Choroid plexus epithelial cell (primary cell): ENCODE data around the gene GCNT3.
A peak's percentile ranks its signal among the peaks of the same experiment; 100 is the strongest.

Experiments
- DNase-seq: peaks from one replicate; pipeline ENCODE4 v3.0.0-alpha.2; 2010; ENCODE audit warnings: low read depth
- H3K4me3 ChIP-seq: 2 replicates; pipeline ENCODE4 v1.5.1; 2011; ENCODE audit warnings: low read depth, mild to moderate bottlenecking, control low read depth, low read length, moderate library complexity
- TF ChIP-seq, protein P1 (sequence below): conservative IDR thresholded peaks from 2 replicates; pipeline ENCODE4 v1.5.1; 2011; ENCODE audit warnings: low read depth, mild to moderate bottlenecking, control low read depth, inconsistent platforms, low read length, moderate library complexity

Gene GCNT3

DNA sequence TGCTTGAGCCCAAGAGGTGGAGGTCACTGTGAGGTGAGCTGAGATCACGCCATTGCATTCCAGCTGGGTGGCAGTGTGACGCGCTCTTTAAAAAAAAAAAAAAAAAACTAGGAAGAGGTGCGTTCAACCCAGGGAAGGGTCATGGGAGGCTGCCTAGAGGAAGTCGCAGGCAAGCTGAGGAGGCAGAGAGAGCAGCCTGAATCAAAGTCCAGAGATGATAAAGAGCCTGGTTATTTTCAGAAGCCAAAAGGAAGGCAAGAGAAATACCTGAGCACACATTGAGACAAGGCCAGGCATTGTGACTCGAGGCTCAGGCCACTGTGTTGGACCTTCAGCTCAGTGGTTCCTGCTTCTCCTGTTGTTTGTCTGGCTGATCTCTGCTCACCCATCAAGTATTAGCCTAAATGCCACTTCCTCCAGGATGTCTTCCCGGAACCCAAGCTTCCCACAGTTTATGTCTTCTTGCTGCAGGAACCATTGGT, 16.1 kb upstream of the GCNT3 start:
- DNase-seq: no peak
- TF ChIP-seq, protein P1, sequence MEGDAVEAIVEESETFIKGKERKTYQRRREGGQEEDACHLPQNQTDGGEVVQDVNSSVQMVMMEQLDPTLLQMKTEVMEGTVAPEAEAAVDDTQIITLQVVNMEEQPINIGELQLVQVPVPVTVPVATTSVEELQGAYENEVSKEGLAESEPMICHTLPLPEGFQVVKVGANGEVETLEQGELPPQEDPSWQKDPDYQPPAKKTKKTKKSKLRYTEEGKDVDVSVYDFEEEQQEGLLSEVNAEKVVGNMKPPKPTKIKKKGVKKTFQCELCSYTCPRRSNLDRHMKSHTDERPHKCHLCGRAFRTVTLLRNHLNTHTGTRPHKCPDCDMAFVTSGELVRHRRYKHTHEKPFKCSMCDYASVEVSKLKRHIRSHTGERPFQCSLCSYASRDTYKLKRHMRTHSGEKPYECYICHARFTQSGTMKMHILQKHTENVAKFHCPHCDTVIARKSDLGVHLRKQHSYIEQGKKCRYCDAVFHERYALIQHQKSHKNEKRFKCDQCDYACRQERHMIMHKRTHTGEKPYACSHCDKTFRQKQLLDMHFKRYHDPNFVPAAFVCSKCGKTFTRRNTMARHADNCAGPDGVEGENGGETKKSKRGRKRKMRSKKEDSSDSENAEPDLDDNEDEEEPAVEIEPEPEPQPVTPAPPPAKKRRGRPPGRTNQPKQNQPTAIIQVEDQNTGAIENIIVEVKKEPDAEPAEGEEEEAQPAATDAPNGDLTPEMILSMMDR: no peak
- no peak overlapping the region for H3K4me3 ChIP-seq

DNA sequence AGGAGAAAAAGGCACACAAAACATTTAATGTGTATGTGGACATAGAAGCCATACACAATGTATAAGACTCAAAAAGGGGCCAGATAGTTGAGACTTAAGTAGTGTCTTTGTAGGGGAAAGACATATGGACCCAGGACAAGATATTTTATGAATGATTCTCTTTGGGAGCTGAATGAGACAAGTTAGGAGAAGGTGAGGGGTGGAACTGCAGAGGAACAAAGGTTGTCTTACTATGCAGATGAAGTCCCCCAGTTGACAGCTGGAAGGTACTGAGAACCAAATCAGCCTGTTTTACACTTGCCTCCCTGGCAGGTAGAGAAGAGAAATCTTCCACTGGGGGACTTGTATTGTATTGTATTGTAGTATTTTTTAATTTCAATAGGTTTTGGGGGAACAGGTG, 14.9 kb upstream of the GCNT3 start:
- TF ChIP-seq, protein P1: no peak
- no peak for DNase-seq
- no peak overlapping the region for H3K4me3 ChIP-seq

DNA sequence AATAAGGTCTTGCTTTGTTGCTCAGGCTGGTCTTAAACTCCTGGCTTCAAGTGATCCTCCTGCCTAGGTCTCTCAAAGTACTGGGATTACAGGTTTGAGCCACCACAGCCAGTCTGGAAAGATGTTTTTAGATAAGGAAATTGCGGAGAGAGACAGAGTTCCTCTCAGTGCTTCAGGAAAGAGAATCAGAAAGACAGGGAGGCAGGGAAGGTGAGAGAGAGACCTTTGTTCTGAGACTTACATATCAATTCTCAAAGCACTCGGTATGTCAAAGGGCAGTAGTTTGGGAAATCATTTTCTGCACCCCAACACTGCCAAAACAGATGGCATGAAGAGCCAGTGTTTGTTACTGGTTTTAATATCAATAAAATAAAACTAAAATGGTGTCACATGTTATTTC, 13.1 kb upstream of the GCNT3 start:
- TF ChIP-seq, protein P1: no peak
- no peak for DNase-seq
- no peak overlapping the region for H3K4me3 ChIP-seq

DNA sequence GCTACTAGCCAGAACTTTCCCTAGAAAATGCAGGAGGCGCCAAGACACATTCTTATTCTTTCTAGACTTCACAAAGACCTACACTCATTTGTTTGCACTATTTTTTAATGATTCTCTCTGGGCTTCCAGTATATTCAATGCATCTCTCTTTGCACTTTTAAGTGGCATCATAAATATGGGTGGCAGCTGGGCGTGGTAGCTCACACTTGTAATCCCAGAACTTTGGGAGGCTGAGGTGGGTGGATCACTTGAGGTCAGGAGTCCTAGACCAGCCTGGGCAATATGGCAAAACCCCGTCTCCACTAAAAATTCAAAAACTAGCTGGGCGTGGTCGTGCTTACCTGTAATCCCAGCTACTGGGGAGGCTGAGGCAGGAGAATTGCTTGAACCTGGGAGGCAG, 5.6 kb upstream of the GCNT3 start:
- no peak for DNase-seq
- TF ChIP-seq, protein P1: no peak

DNA sequence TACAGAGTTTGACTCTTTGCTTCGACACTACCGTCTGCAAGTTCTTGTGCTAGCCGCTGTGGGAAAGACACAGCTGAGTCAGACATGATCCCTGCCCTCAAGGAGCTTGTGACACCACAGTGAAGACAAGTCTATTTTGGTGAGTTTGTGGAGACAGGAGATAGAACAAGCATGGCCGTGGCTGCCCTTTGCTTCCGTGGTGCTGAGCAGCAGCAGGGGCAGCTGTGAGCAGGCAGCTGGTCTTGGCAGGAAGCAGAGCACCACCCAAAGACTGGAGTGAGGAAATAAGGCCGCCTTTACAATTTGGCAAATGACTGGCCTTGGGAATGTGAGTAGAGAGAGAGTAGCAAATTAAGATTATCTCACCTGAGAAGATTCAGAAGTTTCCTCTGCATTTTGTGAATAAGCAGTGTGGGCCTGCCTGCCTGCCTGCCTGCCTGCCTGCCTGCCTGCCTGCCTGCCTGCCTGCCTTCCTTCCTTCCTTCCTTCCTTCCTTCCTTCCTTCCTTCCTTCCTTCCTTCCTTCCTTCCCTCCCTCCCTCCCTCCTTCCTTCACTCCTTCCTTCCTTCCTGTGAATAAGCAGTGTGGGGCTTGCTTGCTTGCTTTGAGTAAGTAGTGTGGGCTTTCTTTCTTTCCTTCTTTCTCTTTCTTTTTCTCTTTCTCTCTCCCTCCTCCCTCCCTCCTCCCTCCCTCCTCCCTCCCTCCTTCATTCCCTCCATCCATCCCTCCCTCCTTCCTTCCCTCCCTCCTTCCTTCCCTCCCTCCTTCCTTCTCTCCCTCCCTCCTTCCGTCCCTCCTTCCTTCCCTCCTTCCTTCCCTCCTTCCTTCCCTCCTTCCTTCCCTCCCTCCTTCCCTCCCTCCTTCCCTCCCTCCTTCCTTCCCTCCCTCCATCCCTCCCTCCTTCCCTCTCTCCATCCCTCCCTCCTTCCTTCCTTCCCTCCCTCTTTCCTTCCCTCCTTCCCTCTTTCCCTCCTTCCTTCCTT, 1.6 kb upstream of the GCNT3 start:
- no peak overlapping the region for H3K4me3 ChIP-seq
- peak; percentile 37 for DNase-seq
- TF ChIP-seq, protein P1: no peak

More for the DNA sequence above, 5.6 kb upstream of the GCNT3 start:
- no peak overlapping the region for H3K4me3 ChIP-seq

DNA sequence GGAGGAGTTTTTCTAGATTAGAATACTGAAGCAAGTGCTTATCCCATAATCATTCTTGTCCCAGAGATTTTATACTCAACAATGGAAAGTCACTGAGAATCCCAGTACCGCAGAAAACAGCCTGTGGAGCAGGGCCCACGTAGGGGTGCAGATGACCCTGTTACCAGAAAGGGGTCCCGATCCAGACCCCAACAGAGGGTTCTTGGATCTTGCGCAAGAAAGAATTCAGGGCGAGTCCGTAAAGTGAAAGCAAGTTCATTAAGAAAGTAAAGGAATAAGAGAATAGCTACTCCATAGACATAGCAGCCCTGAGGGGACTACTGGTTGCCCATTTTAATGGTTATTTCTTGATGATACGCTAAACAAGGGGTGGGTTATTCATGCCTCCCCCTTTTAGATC, 2.6 kb downstream of the GCNT3 start:
- TF ChIP-seq, protein P1: no peak

More for the DNA sequence above, 2.6 kb downstream of the GCNT3 start:
- no peak overlapping the region for H3K4me3 ChIP-seq
- no peak for DNase-seq
